SK-N-SH (cell line): ENCODE data around the gene GPER1. TPM values are rescaled to one million over a fixed set of nuclear protein-coding genes. Genes with fewer than 3 reads are reported as not detected.
A peak's percentile ranks its signal among the peaks of the same experiment; 100 is the strongest.

ENCODE experiments used
- CTCF ChIA-PET: fragments of 300-600, 350-600 bp; formaldehyde crosslinking; extraction: SDS; loops from one replicate; lab custom pipeline; 2021; lab: Yijun Ruan, JAX
- POLR2A ChIA-PET: fragments of 350-600 bp; sonication (Branson Sonifier 250); formaldehyde crosslinking; extraction: SDS; loops from one replicate; lab custom pipeline; 2020; ENCODE audit warnings: antibody characterized with exemption, inconsistent platforms; lab: Yijun Ruan, JAX
- DNase-seq: peaks from one replicate; pipeline ENCODE4 v3.0.0; 2012
- H2AFZ ChIP-seq: fragments of 200-600 bp; sonication (generic); 2 replicates; pipeline ENCODE4 v1.8.1; 2016; ENCODE audit warnings: antibody characterized with exemption, mild to moderate bottlenecking, low read depth
- H3F3A ChIP-seq: fragments of 200-600 bp; sonication (generic); replicated peaks from 2 replicates; pipeline ENCODE3; 2016; ENCODE audit warnings: antibody characterized with exemption, mild to moderate bottlenecking; ENCODE audit not compliant: insufficient read depth
- H3K27ac ChIP-seq, 2 experiments: fragments of 200-500 bp in 1 of 2; fragments of 200-600 bp in 1 of 2; sonication (Bioruptor generic) in 1 of 2; sonication (generic), shearing (Covaris generic) in 1 of 2; 2 replicates each; pipeline versions ENCODE4 v1.5.1 to v1.6.1; 2014 to 2016; ENCODE audit warnings: low read depth in 2 of 2, inconsistent platforms in 1 of 2, low read length in 1 of 2, mild to moderate bottlenecking in 1 of 2, mixed read lengths in 1 of 2
- H3K27me3 ChIP-seq: fragments of 200-600 bp; sonication (generic), shearing (Covaris generic); 2 replicates; pipeline ENCODE4 v1.6.1; 2016; ENCODE audit warnings: mixed run types; ENCODE audit not compliant: insufficient read depth
- H3K36me3 ChIP-seq, 2 experiments: fragments of 200-500 bp in 1 of 2; fragments of 200-600 bp in 1 of 2; sonication (Bioruptor generic) in 1 of 2; sonication (generic) in 1 of 2; replicated peaks in 1 of 2; 2 replicates each; pipeline versions ENCODE3 to v1.5.1; 2014 to 2016; ENCODE audit warnings: low read length in 1 of 2, mild to moderate bottlenecking in 1 of 2; ENCODE audit not compliant: insufficient read depth in 2 of 2, control insufficient read depth in 1 of 2
- H3K4me1 ChIP-seq, 2 experiments: fragments of 200-500 bp in 1 of 2; fragments of 200-600 bp in 1 of 2; sonication (Bioruptor generic) in 1 of 2; sonication (generic), shearing (Covaris generic) in 1 of 2; 2 replicates each; pipeline versions ENCODE4 v1.5.1 to v1.6.1; 2014 to 2016; ENCODE audit warnings: low read depth in 1 of 2, low read length in 1 of 2, mixed run types in 1 of 2; ENCODE audit not compliant: insufficient read depth in 2 of 2, control insufficient read depth in 1 of 2
- H3K4me2 ChIP-seq: fragments of 200-600 bp; sonication (generic), shearing (Covaris generic); 2 replicates; pipeline ENCODE4 v1.6.1; 2017; ENCODE audit warnings: mixed run types
- H3K4me3 ChIP-seq, 2 experiments: fragments of 200-500 bp in 1 of 2; fragments of 200-600 bp in 1 of 2; sonication (Bioruptor generic) in 1 of 2; sonication (generic), shearing (Covaris generic) in 1 of 2; 2 replicates each; pipeline versions ENCODE4 v1.5.1 to v1.8.1; 2014 to 2016; ENCODE audit warnings: low read depth in 2 of 2, inconsistent platforms in 1 of 2, low read length in 1 of 2, mild to moderate bottlenecking in 1 of 2, mixed read lengths in 1 of 2, moderate library complexity in 1 of 2
- H3K79me2 ChIP-seq: fragments of 200-600 bp; sonication (generic); 2 replicates; pipeline ENCODE4 v1.8.1; 2017; ENCODE audit warnings: mild to moderate bottlenecking; ENCODE audit not compliant: insufficient read depth
- H3K9ac ChIP-seq: fragments of 200-600 bp; sonication (generic); 2 replicates; pipeline ENCODE4 v1.6.1; 2017; ENCODE audit warnings: mixed run types
- H3K9me2 ChIP-seq: fragments of 200-600 bp; sonication (generic); 2 replicates; pipeline ENCODE4 v1.6.1; 2017; ENCODE audit warnings: mixed run types
- H3K9me3 ChIP-seq: fragments of 200-600 bp; sonication (generic); 2 replicates; pipeline ENCODE4 v1.6.1; 2017; ENCODE audit warnings: mixed run types, mild to moderate bottlenecking, moderate library complexity
- H4K20me1 ChIP-seq: fragments of 200-600 bp; sonication (generic); 2 replicates; pipeline ENCODE4 v1.6.1; 2017; ENCODE audit warnings: mild to moderate bottlenecking, mixed run types; ENCODE audit not compliant: insufficient read depth
- CTCF ChIP-seq: fragments of 200-600 bp; sonication (generic); IDR thresholded peaks from 2 replicates; pipeline ENCODE4 v1.6.1; 2017; ENCODE audit warnings: antibody characterized with exemption, mild to moderate bottlenecking, moderate library complexity
- ELF1 ChIP-seq: IDR thresholded peaks from 2 replicates; pipeline ENCODE4 v1.4.0; 2012
- EP300 ChIP-seq, 2 experiments: IDR thresholded peaks; 2 replicates each; pipeline versions ENCODE4 v1.4.0 to v1.6.1; 2012; ENCODE audit warnings: borderline replicate concordance in 1 of 2, low read depth in 1 of 2, low read length in 1 of 2
- EZH2phosphoT487 ChIP-seq: fragments of 200-600 bp; sonication (generic); IDR thresholded peaks from 2 replicates; pipeline ENCODE4 v1.6.1; 2017; ENCODE audit warnings: low read depth, mixed run types, mild to moderate bottlenecking, antibody characterized with exemption, moderate library complexity, borderline replicate concordance
- FOSL2 ChIP-seq: IDR thresholded peaks from 2 replicates; pipeline ENCODE4 v1.4.0; 2012; ENCODE audit warnings: low read depth, mild to moderate bottlenecking, moderate library complexity, borderline replicate concordance
- FOXJ3 ChIP-seq: sonication (generic); formaldehyde crosslinking; IDR thresholded peaks from 2 replicates; pipeline ENCODE4 v1.5.1; 2020; ENCODE audit warnings: mild to moderate bottlenecking, missing genetic modification reagents
- FOXM1 ChIP-seq: IDR thresholded peaks from 2 replicates; pipeline ENCODE4 v1.4.0; 2012; ENCODE audit warnings: low read depth, mild to moderate bottlenecking
- GABPA ChIP-seq: IDR thresholded peaks from 2 replicates; pipeline ENCODE4 v1.4.0; 2012; ENCODE audit warnings: low read depth, mild to moderate bottlenecking
- JUND ChIP-seq: IDR thresholded peaks from 2 replicates; pipeline ENCODE4 v1.4.0; 2012
- MAX ChIP-seq: IDR thresholded peaks from 2 replicates; pipeline ENCODE4 v1.4.0; 2012; ENCODE audit warnings: low read depth
- MEF2A ChIP-seq: IDR thresholded peaks from 2 replicates; pipeline ENCODE4 v1.4.0; 2012; ENCODE audit warnings: low read depth, borderline replicate concordance
- MXI1 ChIP-seq: IDR thresholded peaks from 2 replicates; pipeline ENCODE4 v1.6.1; 2012; ENCODE audit warnings: mild to moderate bottlenecking, low read depth, low read length, improper control_type of control experiment
- NFIC ChIP-seq: IDR thresholded peaks from 2 replicates; pipeline ENCODE4 v1.4.0; 2012; ENCODE audit warnings: borderline replicate concordance
- NRF1 ChIP-seq: IDR thresholded peaks from 2 replicates; pipeline ENCODE4 v1.6.1; 2012; ENCODE audit warnings: low read depth, mild to moderate bottlenecking, low read length
- POLR2AphosphoS5 ChIP-seq: IDR thresholded peaks from 2 replicates; pipeline ENCODE4 v1.6.1; 2012; ENCODE audit warnings: low read depth, low read length
- RAD21 ChIP-seq: IDR thresholded peaks from 2 replicates; pipeline ENCODE4 v1.6.1; 2012; ENCODE audit warnings: mild to moderate bottlenecking, low read length
- RXRA ChIP-seq: IDR thresholded peaks from 2 replicates; pipeline ENCODE4 v1.4.0; 2012; ENCODE audit warnings: low read depth, mild to moderate bottlenecking, borderline replicate concordance
- SIN3A ChIP-seq: IDR thresholded peaks from 2 replicates; pipeline ENCODE4 v1.6.1; 2012; ENCODE audit warnings: low read depth, mild to moderate bottlenecking, low read length, moderate library complexity, borderline replicate concordance
- TCF12 ChIP-seq: IDR thresholded peaks from 2 replicates; pipeline ENCODE4 v1.4.0; 2012
- USF1 ChIP-seq: IDR thresholded peaks from 2 replicates; pipeline ENCODE4 v1.4.0; 2012; ENCODE audit warnings: low read depth, borderline replicate concordance
- YY1 ChIP-seq: IDR thresholded peaks from 2 replicates; pipeline ENCODE4 v1.4.0; 2012; ENCODE audit warnings: low read depth, mild to moderate bottlenecking
- WGBS: methylation state at CpG from one replicate; pipeline ENCODE4 v1.1.6; 2017; ENCODE audit warnings: low lambda C conversion rate; 5-methylcytosine and 5-hydroxymethylcytosine counted together
- polyA plus RNA-seq, 3 experiments: library from polyadenylated mRNA; depleted of rRNA; stranded (reverse); fragments of >200 nt; gene quantifications; 2 replicates each; pipeline ENCODE4 v1.2.3, GENCODE V29; 2012

GPER1 gene
- polyA plus RNA-seq, 1 of the 3 experiments (the other 2 are of a cell fraction) = 6.4 TPM

GRCh38 chr7:1085266-1085665 lies 2.6 kb upstream of the GPER1 start:
- CTCF ChIA-PET = interaction anchor here (0.8 to 8.0 kb wide), 16 partner anchors 8 to 91 kb away, joined by 3 to 114 read pairs (median 10); partner anchors contain the start of gene GPR146
- H4K20me1 ChIP-seq = peaks cover 11% of the 10 kb centered on the region
- H3K9me2 ChIP-seq = no peaks in the 10 kb centered on the region
- H3F3A ChIP-seq = peaks cover 22% of the 10 kb centered on the region
- WGBS = 93% methylated on average over 10 of the region's 10 CpGs
- H3K4me3 ChIP-seq = no peak overlapping the region
- no peak for DNase-seq
- POLR2A ChIA-PET = no interaction called here
- H3K27me3 ChIP-seq = no peaks in the 10 kb centered on the region
- H3K4me2 ChIP-seq = no peak overlapping the region
- H3K9ac ChIP-seq = no peak overlapping the region
- H3K27ac ChIP-seq = no peak overlapping the region
- peaks cover 25 to 59% of the 10 kb centered on the region in 2 experiments for H3K4me1 ChIP-seq
- H3K79me2 ChIP-seq = peaks cover 22% of the 10 kb centered on the region; the same call in 1 of the 2 replicates
- no peak overlapping the region for H2AFZ ChIP-seq
- TF ChIP-seq MEF2A (no peak), TCF12 (no peak), RAD21 (no peak), JUND (no peak), MXI1 (no peak), FOXJ3 (CRISPR knock-in tag) (no peak), EP300 (IDR thresholded peaks at IDR 0.05; ENCODE audit: borderline replicate concordance in 1 of 2, low read depth in 1 of 2, low read length in 1 of 2) (no peak), MAX (no peak), CTCF (no peak), EZH2phosphoT487 (no peak), RXRA (no peak), FOSL2 (no peak), ELF1 (no peak), NRF1 (no peak), FOXM1 (no peak)
- H3K9me3 ChIP-seq = no peaks in the 10 kb centered on the region
- H3K36me3 ChIP-seq = peaks cover 0 to 6% of the 10 kb centered on the region in 2 experiments

- Histone ChIP-seq H3K9me2 (no peaks in the 10 kb centered on the region), H3F3A (peaks cover 22% of the 10 kb centered on the region), H3K36me3 (peaks cover 0 to 6% of the 10 kb centered on the region in 2 experiments), H3K27ac (peak overlapping the region in 1 of 2 experiments; percentile 31; a peak in 1 of 4 replicates), H3K27me3 (no peaks in the 10 kb centered on the region), H3K4me1 (peaks cover 25 to 52% of the 10 kb centered on the region in 2 experiments), H3K4me3 (no peak overlapping the region), H3K4me2 (no peak overlapping the region), H2AFZ (no peak overlapping the region), H3K79me2 (peaks cover 22% of the 10 kb centered on the region; the same call in 1 of the 2 replicates), H3K9me3 (no peaks in the 10 kb centered on the region), H4K20me1 (peaks cover 11% of the 10 kb centered on the region), H3K9ac (0 out of 2 replicates have a peak overlapping the region, but pooled peaks have one; percentile 59)
- DNase-seq = no peak
- ChIA-PET CTCF (interaction anchor here (0.6 to 8.0 kb wide), 38 partner anchors 9 to 425 kb away, joined by 3 to 114 read pairs (median 5); partner anchors contain the start of genes COX19 and GPR146), POLR2A (interaction anchor here (1.5 kb wide), 1 partner anchor 20 kb away, joined by 3 read pairs; no protein-coding TSS in a partner anchor)
- WGBS = 96% methylated on average over 11 of the region's 11 CpGs
- TF ChIP-seq EZH2phosphoT487 = no peak
- TF ChIP-seq YY1 = no peak
- TF ChIP-seq USF1 = no peak
- no peak for TF ChIP-seq POLR2AphosphoS5
- no peak for TF ChIP-seq GABPA
- no peak for TF ChIP-seq NFIC
- no peak for TF ChIP-seq SIN3A
These were observed 1.9 kb upstream of the GPER1 start for GRCh38 chr7:1085910-1086421.
